NCI-H2107 (cell line): ENCODE data around the gene AP2A2.

ENCODE experiments used
- DNase-seq: peaks from one replicate; lab custom pipeline; 2025; lab: John Stamatoyannopoulos, UW

The AP2A2 gene

DNA sequence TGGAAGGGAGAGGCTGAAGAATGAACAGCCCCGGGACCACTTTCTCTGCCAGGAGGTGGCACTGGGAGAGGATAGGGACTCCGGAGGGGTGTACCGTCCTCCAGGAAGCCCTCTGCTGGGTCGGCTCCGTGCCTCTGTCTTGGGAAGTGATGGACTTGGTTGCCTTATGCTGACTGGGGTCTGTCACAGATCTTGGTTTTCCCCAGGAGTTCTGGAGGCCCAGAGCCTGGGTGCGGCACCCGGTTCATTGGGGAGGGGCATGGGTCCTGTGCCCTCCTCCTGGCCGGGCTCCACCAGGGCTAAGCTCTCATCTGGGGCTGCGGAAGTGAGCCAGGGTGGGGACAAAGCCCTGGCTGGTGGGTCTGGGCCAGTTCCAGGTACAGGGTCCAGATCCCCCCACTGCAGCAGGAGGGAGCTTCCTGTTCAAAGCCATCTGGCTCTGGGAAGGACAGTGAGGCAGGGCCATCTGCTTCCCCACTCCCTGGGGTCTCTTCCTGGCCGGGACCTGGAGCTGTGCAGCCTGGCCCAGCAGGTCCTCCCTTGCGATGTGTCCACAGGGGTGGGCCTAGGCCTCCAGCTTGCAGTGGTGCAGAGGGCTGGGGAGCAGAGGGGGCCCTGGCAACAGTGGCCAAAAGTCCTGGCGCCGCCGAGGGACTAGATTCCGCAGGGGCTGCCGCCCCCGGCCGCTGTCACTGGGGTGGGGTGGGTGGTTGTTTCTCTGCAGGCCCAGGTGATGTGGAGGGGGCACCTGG lies 1.1 kb upstream of the AP2A2 start:
- DNase-seq, result no peak

DNA sequence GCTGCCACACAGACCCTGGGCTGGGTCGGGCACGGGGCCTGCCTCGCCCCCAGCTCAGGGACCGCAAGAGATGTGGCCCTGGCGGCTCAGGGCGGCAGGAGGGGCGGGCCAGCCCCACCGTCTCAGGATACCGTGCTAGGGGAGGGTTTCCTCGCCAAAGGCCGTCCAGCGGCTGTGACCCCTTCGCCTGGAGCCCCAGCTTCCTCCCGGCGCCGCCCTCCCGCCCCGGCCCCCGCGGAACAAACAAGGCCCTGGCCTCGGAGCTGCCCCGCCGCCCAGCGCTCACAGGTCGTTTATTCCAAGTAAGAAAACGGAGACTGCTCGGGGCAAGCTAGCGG lies 543 bp upstream of the AP2A2 start:
- DNase-seq, result no peak

DNA sequence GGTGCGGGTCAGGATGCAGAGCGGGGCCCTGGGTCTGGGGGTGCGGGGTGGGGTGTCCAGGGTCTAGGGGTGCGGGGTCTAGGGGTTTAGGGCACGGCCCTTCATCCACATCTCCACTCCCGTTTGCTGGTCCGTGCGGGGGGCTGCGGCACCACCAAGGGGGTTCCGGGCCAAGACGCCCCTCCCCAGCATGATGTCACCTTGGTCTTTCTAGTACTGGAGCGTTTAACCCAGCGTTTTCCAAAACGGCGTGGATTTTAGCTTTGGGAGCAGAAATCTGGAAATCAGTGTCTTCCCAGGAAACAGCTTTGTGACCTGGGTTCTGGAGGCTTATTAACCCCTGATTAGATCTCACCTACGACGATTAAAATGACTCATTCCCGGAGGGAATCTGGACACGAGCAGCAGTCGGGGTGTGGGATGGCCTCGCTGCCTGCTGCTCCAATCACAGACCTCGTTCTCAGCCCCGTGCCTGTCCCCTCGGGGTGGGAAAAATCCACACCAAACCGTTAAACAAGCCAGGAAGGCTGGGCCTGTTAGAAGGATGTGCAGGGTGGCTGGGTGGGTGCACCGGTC lies 759 bp downstream of the AP2A2 start:
- DNase-seq, result no peak

DNA sequence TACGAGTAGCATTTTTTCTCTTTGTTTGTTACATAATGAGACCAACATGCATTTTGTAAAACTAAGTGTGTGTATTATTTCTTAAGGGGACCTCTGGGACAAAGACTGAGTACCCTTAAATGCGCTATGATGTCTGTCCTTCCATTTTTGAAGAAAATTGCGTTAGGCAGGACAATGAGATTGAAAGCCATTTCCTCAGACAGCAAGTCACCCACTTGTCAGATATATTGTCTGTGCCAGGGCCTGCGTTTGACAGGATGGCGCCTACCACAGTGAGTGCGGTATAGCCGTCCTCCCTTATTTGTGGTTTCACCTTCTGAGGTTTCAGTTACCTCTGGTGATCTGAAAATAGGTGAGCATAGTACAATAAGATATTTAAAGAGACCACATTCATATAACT lies 2.2 kb downstream of the AP2A2 start:
- DNase-seq, result no peak

DNA sequence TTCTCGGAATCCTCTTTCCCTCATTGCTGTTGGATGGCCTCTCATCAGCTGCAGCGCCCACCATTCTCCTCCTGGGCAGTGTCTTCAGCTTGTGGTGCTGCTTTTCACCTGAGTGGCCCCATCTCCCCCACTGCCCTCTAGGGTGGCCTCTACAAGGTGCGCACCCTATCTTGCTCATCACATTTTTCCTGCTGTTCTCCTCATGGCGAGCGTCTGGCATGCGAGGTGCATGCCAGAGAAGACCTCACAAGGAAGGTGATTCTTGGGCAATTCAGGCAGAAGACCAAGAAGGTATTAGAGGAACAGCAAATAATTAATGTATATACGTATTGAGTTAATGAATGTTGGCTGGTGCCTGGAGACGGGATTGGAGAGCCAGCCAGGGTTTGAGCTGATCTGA lies 3.1 kb downstream of the AP2A2 start:
- DNase-seq, result no peak

DNA sequence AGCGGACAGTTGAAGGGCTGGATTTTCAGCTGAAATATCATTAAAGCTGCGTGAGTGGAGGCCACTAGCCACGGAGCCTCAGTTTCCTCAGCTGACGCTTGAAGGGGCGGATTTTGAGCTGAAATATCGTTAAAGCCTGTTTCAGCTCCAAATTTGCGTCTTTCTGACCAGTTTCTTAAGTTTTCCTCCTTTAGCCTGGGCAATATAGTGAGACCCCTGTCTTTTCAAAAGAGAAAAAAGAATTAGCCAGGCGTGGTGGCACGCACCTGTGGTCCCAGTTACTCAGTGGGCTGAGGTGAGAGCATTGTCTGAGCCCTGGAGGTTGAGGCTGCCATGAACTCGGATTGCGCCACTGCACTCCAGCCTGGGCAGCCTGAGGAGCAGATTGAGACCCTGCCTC lies 3.7 kb downstream of the AP2A2 start:
- DNase-seq, result no peak

DNA sequence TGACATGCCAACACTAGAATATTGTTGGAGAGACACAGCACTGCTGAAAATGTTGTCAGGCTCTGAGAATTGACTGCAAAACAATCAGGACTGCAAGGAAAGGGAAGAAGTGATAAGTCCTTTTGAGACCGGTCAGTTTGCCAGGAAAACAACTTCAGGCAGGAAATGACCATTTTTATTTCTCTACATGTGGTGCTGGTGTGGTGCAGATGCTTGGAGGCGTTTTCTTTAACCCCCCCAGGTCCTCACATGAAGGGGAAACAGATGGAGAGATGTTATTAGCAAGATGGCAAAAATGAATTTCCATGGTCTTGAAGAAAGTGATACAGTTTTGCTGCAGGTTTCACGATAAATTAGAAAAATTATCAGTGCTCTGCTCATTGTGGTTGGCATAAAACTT lies 5.7 kb downstream of the AP2A2 start:
- no peak for DNase-seq

DNA sequence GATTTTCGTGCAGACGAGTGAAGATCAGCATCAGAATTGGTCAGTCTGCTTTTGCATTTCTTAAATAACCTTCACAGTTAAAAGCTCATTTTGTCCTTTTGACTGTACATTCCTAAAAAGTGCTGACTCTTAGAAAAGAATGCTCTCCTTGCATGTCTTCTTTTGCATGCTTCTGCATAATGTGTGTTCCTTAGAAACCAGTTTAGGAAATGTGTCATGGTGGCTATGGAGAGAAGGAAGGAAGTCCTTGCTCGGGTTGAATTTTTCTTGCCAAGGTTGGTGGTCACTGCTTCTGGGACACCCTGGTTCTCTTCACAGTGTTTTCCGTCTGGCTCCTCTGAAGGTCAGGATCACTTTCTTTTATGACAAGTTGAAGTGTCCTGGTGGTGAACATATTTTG lies 6.8 kb downstream of the AP2A2 start:
- DNase-seq, result no peak

DNA sequence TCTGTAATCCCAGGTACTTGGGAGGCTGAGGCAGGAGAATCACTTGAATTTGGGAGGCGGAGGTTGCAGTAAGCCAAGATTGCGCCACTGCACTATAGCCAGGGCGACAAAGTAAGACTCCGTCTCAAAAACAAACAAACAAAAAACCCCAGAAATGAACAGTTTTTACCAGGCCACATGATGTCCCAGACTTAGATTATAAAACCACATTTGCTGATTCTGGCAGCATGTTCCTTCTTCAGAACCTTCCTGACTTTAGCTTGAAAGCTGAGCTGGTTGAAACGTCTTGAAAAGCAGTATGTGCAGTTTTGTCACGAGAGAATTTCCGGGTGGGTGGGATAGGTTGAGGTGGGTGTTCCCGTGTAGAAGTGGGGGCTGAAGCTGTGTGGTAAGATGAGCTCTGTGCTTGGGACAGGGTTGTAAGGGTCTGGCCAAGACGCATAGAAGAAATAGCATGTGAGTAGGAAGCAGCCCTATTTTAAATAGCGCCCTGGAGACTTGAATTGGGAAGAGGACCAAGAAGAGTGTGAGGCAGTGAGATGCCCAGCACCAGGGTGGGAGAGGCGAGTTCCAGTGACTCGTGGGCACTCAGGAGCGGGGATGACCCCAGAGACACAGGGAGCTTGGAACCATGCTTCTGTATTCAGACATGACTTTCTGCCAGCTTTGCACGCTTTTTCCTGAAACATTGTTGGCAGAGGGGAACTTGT lies 7.6 kb downstream of the AP2A2 start:
- DNase-seq, result no peak

DNA sequence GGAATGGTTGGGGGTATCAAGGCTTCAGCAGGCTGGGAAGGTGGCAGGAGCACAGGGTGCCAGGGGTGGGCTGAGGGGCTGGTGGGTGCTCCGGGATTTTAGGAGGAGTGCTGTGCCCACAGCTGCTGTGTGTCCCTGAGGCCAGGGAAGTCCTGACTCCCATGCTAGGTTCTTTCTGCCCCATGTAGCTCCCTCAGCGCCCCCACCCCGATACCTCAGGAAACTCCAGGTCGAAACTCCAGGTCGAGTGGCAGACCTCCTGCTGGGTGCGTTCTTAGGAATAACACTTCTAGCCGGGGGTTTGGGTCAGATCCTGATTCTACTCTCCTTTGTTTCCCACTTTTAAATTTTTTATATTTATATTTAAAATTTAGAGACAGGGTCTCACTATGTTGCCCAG lies 8.3 kb downstream of the AP2A2 start:
- no peak for DNase-seq

DNA sequence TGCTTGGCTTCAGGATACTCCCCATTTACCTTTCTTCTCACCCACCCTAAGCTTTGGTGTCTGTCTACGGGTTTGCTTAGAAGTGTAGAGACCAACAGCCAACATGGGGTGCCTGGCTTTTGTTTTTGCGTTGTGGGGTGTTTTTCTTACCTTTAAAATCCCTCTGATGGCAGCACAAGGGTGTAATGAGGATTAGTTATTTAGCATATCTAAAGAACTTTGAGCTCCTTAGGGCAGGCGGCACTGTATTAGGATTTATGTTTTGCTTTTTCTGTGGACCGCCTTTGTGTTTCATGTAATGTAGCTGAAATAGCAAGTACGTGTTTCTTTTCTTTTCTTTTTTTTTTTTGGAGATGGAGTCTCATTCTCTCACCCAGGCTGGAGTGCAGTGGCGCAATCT lies 8.9 kb downstream of the AP2A2 start:
- no peak for DNase-seq

DNA sequence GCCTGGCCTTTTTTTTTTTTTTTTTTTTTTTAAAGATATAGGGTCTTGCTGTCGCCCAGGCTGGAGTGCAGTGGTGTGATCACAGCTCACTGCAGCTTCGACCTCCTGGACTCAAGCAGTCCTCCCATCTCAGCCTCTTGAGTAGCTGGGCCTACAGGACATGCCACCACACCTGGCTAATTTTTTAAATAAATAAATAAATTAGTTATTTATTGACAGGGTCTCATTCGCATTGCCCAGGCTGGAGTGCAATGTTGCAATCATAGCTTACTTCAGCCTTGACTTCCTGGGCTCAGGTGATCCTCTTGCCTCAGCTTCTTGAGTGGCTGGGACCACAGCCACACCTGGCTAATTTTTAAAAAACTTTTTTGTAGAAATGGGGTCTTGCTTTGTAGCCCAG lies 10.5 kb downstream of the AP2A2 start:
- no peak for DNase-seq

DNA sequence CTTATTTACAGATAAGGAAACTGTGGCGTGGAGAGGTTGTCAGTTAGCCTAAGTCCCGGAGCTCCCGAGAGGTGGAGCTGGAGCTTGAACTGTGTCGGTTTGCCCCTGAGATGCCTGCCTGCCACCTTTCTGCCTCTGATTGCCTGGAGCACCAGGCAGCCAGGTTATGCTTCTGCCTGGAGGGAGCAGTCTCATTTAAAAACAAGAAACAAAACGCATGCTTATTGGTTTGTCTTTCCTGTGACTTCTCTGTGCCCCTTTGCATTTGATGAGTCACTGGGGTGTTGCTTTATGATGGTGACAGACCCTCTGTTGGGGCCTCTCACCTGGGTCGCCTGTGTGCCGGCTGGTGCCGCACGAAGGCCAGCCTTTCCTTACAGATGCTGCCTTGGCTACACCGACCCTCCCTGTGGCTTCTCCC lies 12.2 kb downstream of the AP2A2 start:
- no peak for DNase-seq

DNA sequence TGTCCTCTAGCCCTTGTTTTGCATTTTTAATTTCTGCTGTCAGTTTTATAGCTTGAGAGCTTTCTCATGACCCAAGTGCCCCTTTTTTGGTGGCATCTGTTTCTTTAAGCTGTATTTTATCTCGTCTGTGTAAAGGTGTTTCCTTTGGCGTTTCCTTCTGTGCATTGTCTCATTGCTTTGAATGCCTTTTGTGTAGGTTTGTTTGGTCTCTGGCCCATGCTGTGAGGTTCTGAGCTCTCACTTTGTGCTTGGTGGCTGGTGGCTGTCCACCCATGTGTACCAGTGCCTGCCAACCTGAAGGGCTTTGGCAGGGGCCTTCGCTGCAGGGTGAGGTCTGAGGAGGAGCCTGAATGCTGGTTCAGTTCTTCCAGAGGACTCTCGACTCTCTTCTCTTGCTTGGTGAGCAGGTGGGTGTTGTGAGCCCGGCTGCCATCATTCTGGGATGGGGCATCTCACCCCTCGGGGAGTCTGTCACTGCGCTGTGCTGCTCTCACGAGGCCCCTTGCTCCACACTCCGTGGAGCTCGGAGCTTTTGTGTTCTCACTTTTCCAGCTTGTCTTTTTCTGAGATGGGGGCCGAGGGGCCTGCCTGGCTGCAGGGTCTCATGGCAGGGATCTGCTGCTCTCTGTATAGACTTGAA lies 14.9 kb downstream of the AP2A2 start:
- no peak for DNase-seq

DNA sequence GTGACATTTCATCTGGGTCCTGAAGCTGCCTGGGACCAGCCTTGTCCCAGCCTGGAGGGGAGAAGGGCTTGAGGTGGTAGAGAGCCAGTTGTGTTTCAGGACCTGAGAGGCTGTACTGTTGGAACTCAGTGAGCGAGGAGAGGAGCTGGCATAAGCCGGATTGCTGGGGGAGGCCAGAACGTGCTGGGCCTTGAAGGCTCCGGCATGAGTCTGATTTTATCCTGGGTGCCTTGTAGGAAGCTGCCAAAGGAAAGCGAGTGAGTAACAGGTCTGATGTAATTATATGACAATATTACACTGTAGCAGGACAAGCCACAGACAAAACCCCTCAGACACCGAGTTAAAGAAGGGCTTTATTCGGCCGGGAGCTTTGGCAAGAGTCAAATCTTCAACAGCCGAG lies 17.2 kb downstream of the AP2A2 start:
- no peak for DNase-seq

DNA sequence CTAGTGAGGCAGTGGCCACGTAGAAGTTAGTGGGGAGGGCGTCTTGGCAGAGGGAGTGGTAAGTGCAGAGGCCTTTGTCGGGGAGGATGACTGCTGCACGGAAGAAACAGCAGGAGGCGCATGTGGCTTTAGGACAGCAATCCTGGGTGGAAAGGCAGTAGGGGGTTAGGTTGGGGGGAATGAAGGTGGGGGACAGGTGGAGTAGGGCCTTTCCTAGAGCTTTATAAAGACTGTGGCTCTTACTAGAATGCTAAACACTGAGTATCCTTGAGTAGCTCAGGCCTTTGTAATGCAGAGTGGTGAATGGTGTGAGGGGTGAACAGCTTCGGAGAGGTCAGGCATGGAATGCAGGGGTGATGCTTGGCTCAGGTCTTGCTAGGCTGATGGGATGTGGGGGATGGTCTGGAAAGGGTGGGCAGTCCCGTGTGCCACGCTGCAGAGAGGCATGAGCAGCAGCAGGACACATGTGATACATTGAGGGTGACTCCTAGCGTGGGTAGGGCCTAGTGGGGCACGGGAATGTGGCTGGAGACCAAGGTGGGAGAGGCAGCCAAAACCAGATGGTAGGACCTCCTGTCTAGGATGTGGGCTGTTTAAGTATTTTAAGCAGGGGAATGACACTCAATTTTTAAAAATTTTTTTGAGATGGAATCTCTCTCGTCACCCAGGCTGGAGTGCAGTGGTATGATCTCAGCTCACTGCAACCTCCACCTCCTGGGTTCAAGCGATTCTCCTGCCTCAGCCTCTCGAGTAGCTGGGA lies 19.2 kb downstream of the AP2A2 start:
- no peak for DNase-seq

DNA sequence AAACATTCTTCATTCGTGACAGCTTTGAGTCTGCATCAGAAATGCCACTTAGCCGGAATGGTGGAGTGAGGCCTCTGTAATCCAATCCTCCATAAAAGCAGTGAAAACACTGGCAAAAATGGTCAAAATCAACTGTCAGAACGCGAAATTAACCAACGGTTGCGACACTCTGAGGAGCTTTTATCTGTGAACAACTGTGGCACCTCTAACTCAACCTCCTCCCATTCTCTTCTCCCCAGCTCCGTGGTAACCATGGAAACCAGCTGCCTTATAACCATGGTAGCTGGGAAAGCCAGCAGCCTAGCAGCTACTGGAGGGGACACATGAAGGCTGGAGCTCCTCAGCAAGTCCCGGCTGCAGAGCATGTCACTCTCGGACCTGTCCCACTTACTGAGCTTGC lies 20.3 kb downstream of the AP2A2 start:
- no peak for DNase-seq

DNA sequence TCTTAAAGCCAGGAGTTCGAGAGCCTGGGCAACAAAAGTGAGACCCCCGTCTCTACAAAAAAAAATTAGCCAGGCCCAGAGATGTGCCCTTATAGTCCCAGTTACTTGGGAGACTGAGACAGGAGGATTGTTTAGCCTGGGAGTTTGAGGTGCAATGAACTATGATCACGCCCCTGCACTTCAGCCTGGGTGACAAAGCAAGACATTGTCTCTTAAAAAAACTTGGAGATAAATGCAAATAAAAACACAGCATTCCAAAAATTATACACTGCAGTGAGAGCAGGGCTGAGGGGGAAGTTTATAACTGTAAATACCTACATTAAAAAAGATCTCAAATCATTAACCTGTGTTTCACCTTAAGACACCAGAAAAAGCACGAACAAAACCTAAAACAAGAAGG lies 22.1 kb downstream of the AP2A2 start:
- DNase-seq, result no peak

DNA sequence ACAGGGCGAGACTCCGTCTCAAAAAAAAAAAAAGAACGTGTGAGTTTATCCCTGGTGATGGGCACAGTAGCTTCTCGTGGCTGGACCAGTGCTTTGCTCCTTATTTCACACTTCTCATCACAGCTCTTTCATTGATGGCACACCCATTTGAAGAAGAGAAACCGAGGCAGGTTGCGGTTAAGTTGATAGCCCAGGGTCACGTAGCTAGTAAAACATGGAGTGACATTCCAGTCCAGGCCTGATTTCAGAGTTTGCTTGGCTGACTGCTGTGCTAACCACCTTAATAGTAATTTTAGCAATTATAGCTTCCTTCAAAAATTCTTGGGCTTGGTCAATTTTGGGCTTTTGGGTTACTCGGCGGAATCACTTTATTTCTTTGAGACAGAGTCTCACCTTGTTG lies 25.8 kb downstream of the AP2A2 start:
- no peak for DNase-seq

DNA sequence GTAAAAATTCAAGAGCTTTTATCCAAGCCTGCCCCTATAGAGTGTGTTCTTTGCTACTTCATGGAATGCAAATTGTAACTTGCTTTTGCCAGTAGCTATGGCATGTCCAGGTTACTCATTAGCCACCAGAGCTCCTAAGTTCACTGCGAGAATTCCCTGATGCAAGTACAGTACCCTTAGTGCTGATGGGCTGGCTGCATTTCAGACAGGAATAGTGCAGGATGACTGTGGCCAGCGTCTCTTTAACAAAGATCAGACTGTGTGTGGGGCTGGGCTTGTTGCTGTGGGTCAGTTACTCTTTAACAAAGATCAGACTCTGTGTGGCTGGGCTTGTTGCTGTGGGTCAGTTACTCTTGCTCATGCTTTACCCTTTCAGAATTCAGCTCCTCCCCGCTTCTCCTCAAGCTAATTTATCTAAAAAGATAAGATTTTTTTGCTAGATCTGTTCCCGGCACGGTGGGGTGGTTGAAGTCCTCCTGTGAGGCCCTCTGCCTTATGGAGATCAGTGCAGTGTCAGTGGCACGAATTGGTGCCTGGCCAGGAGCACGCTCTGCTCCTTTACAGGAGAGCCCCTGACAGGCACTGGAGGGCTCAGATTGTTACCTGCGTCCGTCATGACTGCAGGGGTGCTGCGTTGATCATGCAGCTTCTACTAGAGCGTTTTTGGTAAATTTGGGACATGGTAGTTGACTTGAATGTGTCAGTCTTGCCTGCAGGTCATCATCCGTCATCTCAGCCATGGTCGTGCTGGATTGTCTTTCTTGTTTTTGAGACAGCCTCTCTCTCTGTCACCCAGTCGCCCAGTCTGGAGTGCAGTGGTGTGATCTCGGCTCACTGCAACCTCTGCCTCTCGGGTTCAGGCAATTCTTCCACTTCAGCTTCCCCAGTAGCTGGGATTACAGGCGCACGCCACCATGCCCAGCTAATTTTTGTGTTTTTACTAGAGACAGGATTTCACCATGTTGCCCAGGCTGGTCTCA lies 27.0 kb downstream of the AP2A2 start:
- DNase-seq, result no peak

DNA sequence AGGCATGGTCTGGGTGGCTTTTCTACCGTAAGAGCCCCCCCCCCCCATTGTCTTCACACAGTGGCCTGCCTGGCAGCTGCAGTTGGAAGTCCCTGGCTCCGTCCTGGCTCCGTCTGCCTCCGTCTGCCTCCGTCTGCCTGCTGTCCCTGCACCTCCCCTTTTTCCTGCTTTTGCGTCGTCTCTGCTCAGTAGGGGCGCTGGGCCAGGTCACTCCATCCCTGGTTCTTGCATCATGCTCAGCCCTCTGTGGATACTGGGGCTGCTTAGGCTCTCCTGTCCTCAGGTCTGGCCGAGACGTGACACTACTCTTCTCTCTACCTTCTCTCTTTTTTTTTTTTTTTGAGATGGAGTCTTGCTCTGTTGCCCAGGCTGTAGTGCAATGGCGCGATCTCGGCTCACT lies 27.8 kb downstream of the AP2A2 start:
- no peak for DNase-seq
